A549 treated with Hydrocortisone at 1 μM for 4 hours (cell line): Measurements from ENCODE around the gene LFNG. TPM values are rescaled to one million over a fixed set of nuclear protein-coding genes. Genes with fewer than 3 reads are reported as not detected.

Experiments used
- total RNA-seq: library from RNA; stranded (reverse); fragments of 200-300 nt; extraction: Qiagen RNA extraction; gene quantifications from 5 replicates; pipeline ENCODE4 v1.2.3, GENCODE V29; 2022

The LFNG gene
- 12.9 to 19.4 TPM (median 18.7 TPM) in 5 replicates for total RNA-seq

GRCh38 chr7:2519119-2519930, at the start of gene LFNG:
TSS of gene LFNG (plus strand) at chr7:2519774. CDS start at chr7:2519862, 88 bp downstream.

GRCh38 chr7:2476298-2476697, 43.3 kb upstream of the LFNG start, which contains the start of gene GRIFIN:
TSS of gene GRIFIN (minus strand) at chr7:2476398. CDS start at chr7:2476383, 15 bp downstream.

DNA sequence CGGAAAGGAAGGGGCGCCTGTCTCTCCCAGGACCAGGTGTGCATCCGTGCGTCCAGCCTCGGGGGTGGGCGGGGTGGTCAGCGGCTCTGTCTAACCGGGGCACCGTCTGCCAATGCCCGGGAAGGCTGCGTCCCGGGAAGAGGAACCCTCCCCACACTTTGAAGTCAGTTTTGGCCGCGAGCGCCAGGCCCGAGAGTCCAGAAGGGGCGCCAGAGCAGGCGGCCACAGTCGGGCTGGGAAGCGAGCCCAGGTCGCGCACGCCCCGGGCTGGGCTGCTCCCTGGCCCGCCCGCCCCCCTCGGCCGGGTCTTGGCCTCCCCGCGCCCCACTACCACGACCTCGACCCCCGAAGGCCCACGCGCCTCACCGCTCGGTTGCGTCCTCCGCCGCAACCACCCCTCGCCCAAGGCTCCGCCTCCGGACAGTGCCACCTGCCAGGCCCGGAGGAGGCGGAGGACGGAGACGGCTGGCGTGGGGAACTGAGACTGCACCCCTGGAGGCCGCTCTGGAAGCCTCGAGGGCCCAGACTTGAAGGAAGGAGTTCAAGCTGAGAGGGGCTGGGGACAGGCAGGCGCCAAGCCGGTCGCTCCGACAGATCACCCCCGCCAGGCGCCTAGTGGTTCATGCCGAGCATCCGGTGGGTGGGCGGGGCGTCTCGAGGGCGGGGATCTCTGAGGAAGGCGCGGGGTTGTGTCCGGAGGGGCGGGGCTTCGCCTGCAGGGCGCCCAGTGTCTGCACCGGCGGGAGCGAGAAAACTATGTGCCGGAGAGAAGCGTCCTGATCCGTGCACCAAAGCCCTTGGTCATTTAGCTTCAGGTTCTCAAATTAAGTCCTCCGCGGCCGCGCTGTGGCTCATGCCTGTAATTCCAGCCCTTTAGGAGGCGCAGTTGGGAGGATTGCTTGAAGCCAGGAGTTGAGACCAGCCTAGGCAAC, 35.8 kb downstream of the LFNG start, which contains the start of gene BRAT1:
BRAT1 (minus strand) TSS at position 404 of the 932 bp plus-strand sequence. CDS start 1,093 bp downstream, outside the sequence.

GRCh38 chr7:2558629-2559282, 39.2 kb downstream of the LFNG start, which contains the start of gene IQCE:
TSS of gene IQCE (plus strand) at chr7:2558979. CDS start at chr7:2559182, 203 bp downstream.

Other genes starting within 250 kb of the LFNG start
- gene SNX8, start 205.3 kb upstream of the LFNG start, total RNA-seq: 73.3 to 130 TPM (median 114 TPM) in 5 replicates
- gene EIF3B, start 164.9 kb upstream of the LFNG start, total RNA-seq: 216 to 298 TPM (median 228 TPM) in 5 replicates
- 9.0 to 14.8 TPM (median 12.7 TPM) in 5 replicates for gene CHST12, start 116.2 kb upstream of the LFNG start, total RNA-seq
- not detected in 5 replicates for gene GRIFIN, start 43.4 kb upstream of the LFNG start, total RNA-seq
- gene BRAT1, start 35.8 kb downstream of the LFNG start, total RNA-seq: 25.6 to 34.5 TPM (median 33.5 TPM) in 5 replicates
- gene IQCE, start 39.2 kb downstream of the LFNG start, total RNA-seq: 10.8 to 12.2 TPM (median 11.1 TPM) in 5 replicates
- gene TTYH3, start 112.2 kb downstream of the LFNG start, total RNA-seq: 45.2 to 51.0 TPM (median 47.4 TPM) in 5 replicates
- 0.03 to 0.06 TPM (median 0.03 TPM) in 3 of 5 replicates, not detected in the others for gene AMZ1, start 168.4 kb downstream of the LFNG start, total RNA-seq